CD4-positive, alpha-beta T cell treated with Interferon gamma for 1 hour (primary cell): ENCODE data around the gene MYO7A.

ENCODE experiments used
- DNase-seq: peaks from one replicate; pipeline ENCODE4 v3.0.0-alpha.2; 2020

Gene MYO7A

GRCh38 chr11:77167791-77168190, 39.7 kb downstream of the MYO7A start:
- no peak for DNase-seq

- no peak for DNase-seq
These were observed 42.1 kb downstream of the MYO7A start for GRCh38 chr11:77170107-77170506.

- no peak for DNase-seq
These were observed 43.2 kb downstream of the MYO7A start for GRCh38 chr11:77171254-77171653.

GRCh38 chr11:77171885-77172665, 44.0 kb downstream of the MYO7A start:
- no peak for DNase-seq

- DNase-seq = no peak
These were observed 44.6 kb downstream of the MYO7A start for GRCh38 chr11:77172666-77172982.

- DNase-seq = no peak
These were observed 45.4 kb downstream of the MYO7A start for GRCh38 chr11:77173494-77173893.

GRCh38 chr11:77174559-77174958, 46.5 kb downstream of the MYO7A start:
- DNase-seq = no peak

- no peak for DNase-seq
These were observed 47.2 kb downstream of the MYO7A start for GRCh38 chr11:77175021-77175842.

GRCh38 chr11:77175869-77176539, 48.0 kb downstream of the MYO7A start:
- peak; percentile 48 for DNase-seq

- DNase-seq = no peak
These were observed 49.0 kb downstream of the MYO7A start for GRCh38 chr11:77176996-77177395.

GRCh38 chr11:77178150-77178549, 50.1 kb downstream of the MYO7A start:
- no peak for DNase-seq

GRCh38 chr11:77179048-77179447, 51.0 kb downstream of the MYO7A start:
- DNase-seq = no peak

GRCh38 chr11:77179681-77180080, 51.6 kb downstream of the MYO7A start:
- DNase-seq = no peak

- DNase-seq = no peak
These were observed 52.3 kb downstream of the MYO7A start for GRCh38 chr11:77180346-77180745.

- no peak for DNase-seq
These were observed 53.2 kb downstream of the MYO7A start for GRCh38 chr11:77181226-77181625.

GRCh38 chr11:77181799-77182541, 53.9 kb downstream of the MYO7A start:
- DNase-seq = no peak

GRCh38 chr11:77182542-77183430, 54.7 kb downstream of the MYO7A start:
- DNase-seq = no peak

- DNase-seq = no peak
These were observed 55.5 kb downstream of the MYO7A start for GRCh38 chr11:77183431-77183984.

- DNase-seq = no peak
These were observed 56.3 kb downstream of the MYO7A start for GRCh38 chr11:77184136-77184860.

- no peak for DNase-seq
These were observed 58.3 kb downstream of the MYO7A start for GRCh38 chr11:77186302-77186701.
